ENCODE results near the gene ITPK1.

ITPK1 gene

GRCh38 chr14:93010130-93010499, 105.6 kb downstream of the ITPK1 start:
- H3K36me3 ChIP-seq (replicated peaks; ENCODE audit: insufficient read depth, low read length): no peaks in the 10 kb centered on the region
- H3K4me1 ChIP-seq (ENCODE audit: low read length): no peaks in the 10 kb centered on the region
- no peak for DNase-seq
- TF ChIP-seq EZH2phosphoT487 (IDR thresholded peaks at IDR 0.05; ENCODE audit: low read length): no peak
- no peak for TF ChIP-seq EZH2 (optimal IDR thresholded peaks at IDR 0.05; ENCODE audit: low read depth, low read length)
- TF ChIP-seq CTCF (IDR thresholded peaks at IDR 0.05; ENCODE audit: low read length): no peak
- H3K4me2 ChIP-seq (ENCODE audit: low read depth, low read length): no peak overlapping the region
- no peak overlapping the region for H3K4me3 ChIP-seq (ENCODE audit: low read length)
- H4K20me1 ChIP-seq (ENCODE audit: insufficient read depth, low read length): no peaks in the 10 kb centered on the region
- H2AFZ ChIP-seq (ENCODE audit: low read length): no peak overlapping the region
- H3K9me2 ChIP-seq (replicated peaks; ENCODE audit: insufficient read depth, low read length): no peaks in the 10 kb centered on the region
- H3K27ac ChIP-seq (ENCODE audit: low read length): no peak overlapping the region
- H3K9ac ChIP-seq (ENCODE audit: low read length): no peak overlapping the region
- H3F3A ChIP-seq (ENCODE audit: insufficient read depth, low read length): no peaks in the 10 kb centered on the region
- H3K79me2 ChIP-seq (ENCODE audit: low read length): no peaks in the 10 kb centered on the region
- H3K9me3 ChIP-seq (replicated peaks; ENCODE audit: insufficient read depth, low read length): no peaks in the 10 kb centered on the region
- no peaks in the 10 kb centered on the region for H3K27me3 ChIP-seq (replicated peaks; ENCODE audit: insufficient read depth, low read length)

DNA sequence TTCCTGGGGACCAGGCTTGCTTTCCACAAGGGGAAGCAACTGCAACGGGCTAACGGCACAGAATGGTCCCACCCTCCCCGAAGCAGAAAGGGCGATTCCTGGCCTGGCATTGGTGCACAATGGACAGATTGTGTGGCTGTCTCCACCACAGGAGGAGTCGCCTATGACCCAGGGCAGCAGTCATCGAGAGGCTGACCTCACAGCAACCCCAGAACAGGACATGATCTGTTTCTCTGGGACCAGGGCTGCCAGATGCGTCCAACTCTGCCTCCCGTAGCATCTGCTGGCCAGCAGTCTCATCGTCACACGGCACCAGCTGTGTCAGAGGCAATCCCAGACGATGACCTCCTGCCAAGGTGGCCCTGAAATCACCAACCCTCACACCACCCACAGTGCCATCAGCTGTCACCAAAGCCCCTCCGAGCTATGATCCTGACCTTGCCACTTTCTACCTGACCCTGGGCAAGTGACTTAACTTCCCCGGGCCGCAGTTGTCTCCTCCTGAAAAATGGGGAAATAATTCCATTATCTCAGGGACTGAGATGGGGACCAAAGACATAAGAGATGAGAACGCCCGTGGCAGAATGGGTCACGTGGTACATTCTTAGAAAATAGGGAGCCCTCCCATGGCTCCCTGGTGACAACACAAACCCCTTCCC, 106.1 kb downstream of the ITPK1 start:
- no peaks in the 10 kb centered on the region for H3K4me1 ChIP-seq (ENCODE audit: low read length)
- no peaks in the 10 kb centered on the region for H3K9me3 ChIP-seq (replicated peaks; ENCODE audit: insufficient read depth, low read length)
- H3F3A ChIP-seq (ENCODE audit: insufficient read depth, low read length): no peaks in the 10 kb centered on the region
- H3K79me2 ChIP-seq (ENCODE audit: low read length): no peaks in the 10 kb centered on the region
- no peak overlapping the region for H2AFZ ChIP-seq (ENCODE audit: low read length)
- H3K27ac ChIP-seq (ENCODE audit: low read length): no peak overlapping the region
- TF ChIP-seq CTCF (IDR thresholded peaks at IDR 0.05; ENCODE audit: low read length): no peak
- TF ChIP-seq EZH2phosphoT487 (IDR thresholded peaks at IDR 0.05; ENCODE audit: low read length): no peak
- TF ChIP-seq EZH2 (optimal IDR thresholded peaks at IDR 0.05; ENCODE audit: low read depth, low read length): no peak
- no peaks in the 10 kb centered on the region for H3K27me3 ChIP-seq (replicated peaks; ENCODE audit: insufficient read depth, low read length)
- H3K4me3 ChIP-seq (ENCODE audit: low read length): no peak overlapping the region
- no peaks in the 10 kb centered on the region for H3K36me3 ChIP-seq (replicated peaks; ENCODE audit: insufficient read depth, low read length)
- DNase-seq: no peak
- H4K20me1 ChIP-seq (ENCODE audit: insufficient read depth, low read length): no peaks in the 10 kb centered on the region
- no peaks in the 10 kb centered on the region for H3K9me2 ChIP-seq (replicated peaks; ENCODE audit: insufficient read depth, low read length)
- H3K4me2 ChIP-seq (ENCODE audit: low read depth, low read length): no peak overlapping the region
- H3K9ac ChIP-seq (ENCODE audit: low read length): no peak overlapping the region

DNA sequence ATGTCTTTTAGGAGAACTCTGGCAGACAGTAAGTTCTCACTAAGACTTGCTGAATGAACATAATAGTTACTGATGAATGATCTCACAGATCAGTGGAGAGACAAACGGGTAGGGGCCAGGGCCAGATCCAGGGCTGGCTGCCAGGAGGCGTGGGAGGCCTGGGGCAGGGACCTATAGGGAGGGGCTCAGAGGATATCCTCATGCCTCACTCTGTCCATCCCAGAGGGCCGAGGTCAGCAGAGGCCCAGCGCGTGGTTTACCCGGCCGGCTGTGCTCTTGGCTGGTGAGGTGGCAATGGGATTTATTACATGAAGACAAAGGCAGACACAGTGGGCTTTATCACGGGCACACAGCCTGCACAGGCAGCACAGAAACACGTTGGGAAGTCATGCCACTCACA, 107.3 kb downstream of the ITPK1 start:
- H3K4me3 ChIP-seq (ENCODE audit: low read length): no peak overlapping the region
- no peaks in the 10 kb centered on the region for H3K9me3 ChIP-seq (replicated peaks; ENCODE audit: insufficient read depth, low read length)
- no peak overlapping the region for H3K9ac ChIP-seq (ENCODE audit: low read length)
- H3K9me2 ChIP-seq (replicated peaks; ENCODE audit: insufficient read depth, low read length): no peaks in the 10 kb centered on the region
- no peaks in the 10 kb centered on the region for H3K27me3 ChIP-seq (replicated peaks; ENCODE audit: insufficient read depth, low read length)
- H4K20me1 ChIP-seq (ENCODE audit: insufficient read depth, low read length): no peaks in the 10 kb centered on the region
- H3K27ac ChIP-seq (ENCODE audit: low read length): no peak overlapping the region
- no peak for TF ChIP-seq EZH2phosphoT487 (IDR thresholded peaks at IDR 0.05; ENCODE audit: low read length)
- no peak for TF ChIP-seq EZH2 (optimal IDR thresholded peaks at IDR 0.05; ENCODE audit: low read depth, low read length)
- no peak for TF ChIP-seq CTCF (IDR thresholded peaks at IDR 0.05; ENCODE audit: low read length)
- DNase-seq: no peak
- no peak overlapping the region for H2AFZ ChIP-seq (ENCODE audit: low read length)
- no peak overlapping the region for H3K4me2 ChIP-seq (ENCODE audit: low read depth, low read length)
- H3K36me3 ChIP-seq (replicated peaks; ENCODE audit: insufficient read depth, low read length): no peaks in the 10 kb centered on the region
- no peaks in the 10 kb centered on the region for H3K4me1 ChIP-seq (ENCODE audit: low read length)
- no peaks in the 10 kb centered on the region for H3F3A ChIP-seq (ENCODE audit: insufficient read depth, low read length)
- no peaks in the 10 kb centered on the region for H3K79me2 ChIP-seq (ENCODE audit: low read length)
